ENCODE measurements around the gene RASA3. TPM values are rescaled to one million over a fixed set of nuclear protein-coding genes. Genes with fewer than 3 reads are reported as not detected.
"Not testable (repeated sequence)": the region's sequence is repeated elsewhere in the genome, so short reads cannot be mapped to it uniquely, and the experiment has no call there.

RASA3 gene
- total RNA-seq, 1 donor from 2014 or later = 14.6 TPM

- no peak for DNase-seq (ENCODE audit: low spot score in 2 of 2, unreplicated experiment in 2 of 2)
- Mint-ChIP-seq H3K27ac (no peak overlapping the region), H3K27me3 (ENCODE audit: low read depth) (no peaks in the 10 kb centered on the region)
These were observed 141.2 kb downstream of the RASA3 start for GRCh38 chr13:113991191-113991669.

GRCh38 chr13:113990321-113990837 lies 142.0 kb downstream of the RASA3 start:
- Mint-ChIP-seq H3K27ac (no peak overlapping the region), H3K27me3 (ENCODE audit: low read depth) (no peaks in the 10 kb centered on the region), H3K36me3 (no peaks in the 10 kb centered on the region)

More at GRCh38 chr13:113991191-113991669, 141.2 kb downstream of the RASA3 start:
- Mint-ChIP-seq H3K4me3 (no peak overlapping the region), H3K9me3 (peaks cover 8% of the 10 kb centered on the region), H3K4me1 (no peaks in the 10 kb centered on the region), H3K36me3 (no peaks in the 10 kb centered on the region)
- TF ChIP-seq CTCF (IDR thresholded peaks at IDR 0.05; ENCODE audit: unreplicated experiment) = no peak

GRCh38 chr13:113989585-113990300 lies 142.7 kb downstream of the RASA3 start:
- Mint-ChIP-seq H3K36me3 (no peaks in the 10 kb centered on the region), H3K4me3 (no peak overlapping the region)
- no peak for TF ChIP-seq CTCF (IDR thresholded peaks at IDR 0.05; ENCODE audit: unreplicated experiment)

More at GRCh38 chr13:113990321-113990837, 142.0 kb downstream of the RASA3 start:
- TF ChIP-seq CTCF (IDR thresholded peaks at IDR 0.05; ENCODE audit: unreplicated experiment) = no peak
- peak in 1 of 2 experiments; percentile 9 for DNase-seq (ENCODE audit: low spot score in 2 of 2, unreplicated experiment in 2 of 2)
- no peak overlapping the region for H3K4me3 Mint-ChIP-seq
- H3K9me3 Mint-ChIP-seq = peaks cover 8% of the 10 kb centered on the region
- no peaks in the 10 kb centered on the region for H3K4me1 Mint-ChIP-seq

GRCh38 chr13:113988859-113989258 lies 143.6 kb downstream of the RASA3 start:
- H3K27ac Mint-ChIP-seq; H3K27me3 Mint-ChIP-seq (ENCODE audit: low read depth); H3K4me3 Mint-ChIP-seq; H3K4me1 Mint-ChIP-seq; H3K36me3 Mint-ChIP-seq; DNase-seq (ENCODE audit: low spot score in 2 of 2, unreplicated experiment in 2 of 2); H3K9me3 Mint-ChIP-seq: not testable (repeated sequence)

More at GRCh38 chr13:113989585-113990300, 142.7 kb downstream of the RASA3 start:
- DNase-seq (ENCODE audit: low spot score in 2 of 2, unreplicated experiment in 2 of 2) = peak in 1 of 2 experiments; percentile 8
- Mint-ChIP-seq H3K9me3 (peaks cover 8% of the 10 kb centered on the region), H3K4me1 (no peaks in the 10 kb centered on the region), H3K27ac (no peak overlapping the region), H3K27me3 (ENCODE audit: low read depth) (no peaks in the 10 kb centered on the region)

- DNase-seq (ENCODE audit: low spot score in 2 of 2, unreplicated experiment in 2 of 2) = peak in 1 of 2 experiments; percentile 12
- no peaks in the 10 kb centered on the region for H3K9me3 Mint-ChIP-seq
These were observed 150.1 kb downstream of the RASA3 start for GRCh38 chr13:113982296-113982661.

More at GRCh38 chr13:113982296-113982661, 150.1 kb downstream of the RASA3 start:
- H3K4me3 Mint-ChIP-seq = no peak overlapping the region
- H3K27me3 Mint-ChIP-seq (ENCODE audit: low read depth) = no peaks in the 10 kb centered on the region
- no peak for TF ChIP-seq CTCF (IDR thresholded peaks at IDR 0.05; ENCODE audit: unreplicated experiment)
- no peak overlapping the region for H3K27ac Mint-ChIP-seq
- peaks cover 4% of the 10 kb centered on the region for H3K4me1 Mint-ChIP-seq
- H3K36me3 Mint-ChIP-seq = peaks cover 2% of the 10 kb centered on the region
